GM12878 (cell line): ENCODE measurements around the gene TPI1. TPM values are rescaled to one million over a fixed set of nuclear protein-coding genes. Genes with fewer than 3 reads are reported as not detected.

ENCODE experiments used
- CBFB ChIP-seq: IDR thresholded peaks from 2 replicates; pipeline ENCODE4 v1.6.1; 2016; ENCODE audit warnings: antibody characterized with exemption, low read depth
- CEBPZ ChIP-seq: fragments of 150-350 bp; IDR thresholded peaks from 2 replicates; pipeline ENCODE4 v1.6.1; 2016; ENCODE audit warnings: low read depth, low read length
- CREB1 ChIP-seq: IDR thresholded peaks from 2 replicates; pipeline ENCODE4 v1.6.1; 2012; ENCODE audit warnings: low read depth, mild to moderate bottlenecking, inconsistent platforms
- IRF5 ChIP-seq: fragments of 450-650 bp; IDR thresholded peaks from 2 replicates; pipeline ENCODE4 v1.6.1; 2017; ENCODE audit warnings: borderline replicate concordance
- MAX ChIP-seq: IDR thresholded peaks from 2 replicates; pipeline ENCODE4 v1.6.1; 2012; ENCODE audit warnings: low read depth, low read length, improper control_type of control experiment
- NFIC ChIP-seq: IDR thresholded peaks from 2 replicates; pipeline ENCODE4 v1.6.1; 2012; ENCODE audit warnings: low read depth, mild to moderate bottlenecking, inconsistent platforms, low read length, moderate library complexity
- POLR2AphosphoS2 ChIP-seq: IDR thresholded peaks from 2 replicates; pipeline ENCODE4 v1.6.1; 2011; ENCODE audit warnings: low read depth, mild to moderate bottlenecking, low read length, improper control_type of control experiment, moderate library complexity
- RELA ChIP-seq: fragments of 450-650 bp; IDR thresholded peaks from 2 replicates; pipeline ENCODE4 v1.8.0; 2014; ENCODE audit warnings: borderline replicate concordance; ENCODE audit not compliant: partially characterized antibody
- SREBF2 ChIP-seq: IDR thresholded peaks from 2 replicates; pipeline ENCODE4 v1.6.1; 2012; ENCODE audit warnings: mild to moderate bottlenecking, low read length
- ZBED1 ChIP-seq: IDR thresholded peaks from 2 replicates; pipeline ENCODE4 v1.6.1; 2016; ENCODE audit warnings: borderline replicate concordance
- ZBTB40 ChIP-seq: fragments of 450-650 bp; IDR thresholded peaks from 2 replicates; pipeline ENCODE4 v1.6.1; 2016; ENCODE audit warnings: mild to moderate bottlenecking, moderate library complexity, borderline replicate concordance
- ZNF592 ChIP-seq: fragments of 450-650 bp; IDR thresholded peaks from 2 replicates; pipeline ENCODE4 v1.6.1; 2017; ENCODE audit warnings: mild to moderate bottlenecking, moderate library complexity
- polyA plus RNA-seq, 11 experiments: library from polyadenylated mRNA; depleted of rRNA in 4 of 11; unstranded in 6 of 11; stranded (reverse) in 5 of 11; fragments of >200 nt; fragmentation: Nextera tagmentation in 4 of 11; fragmentation: Illumina TruSeq in 1 of 11; extraction: Ambion mirVana in 4 of 11; extraction: Trizol in 1 of 11; gene quantifications; 1 replicate in 1 of 11; 2 replicates in 10 of 11; pipeline versions ENCODE4 v1.2.1 to v1.2.3, GENCODE V29; 2011 to 2016; ENCODE audit warnings: inconsistent platforms in 2 of 11, missing spikeins in 2 of 11, low read depth in 1 of 11
- total RNA-seq, 4 experiments: library from RNA; depleted of rRNA in 3 of 4; stranded (reverse); fragments of >200 nt in 3 of 4; fragmentation: Illumina TruSeq in 1 of 4; extraction: Trizol in 1 of 4; gene quantifications; 2 replicates each; pipeline versions ENCODE4 v1.2.1 to v1.2.3, GENCODE V29; 2013 to 2021

The TPI1 gene
- total and polyA plus RNA-seq, 10 of the 15 experiments (the other 5 are each of a cell fraction or from before 2014, with no cell fraction given), result 916 to 7,349 (median 1,677) TPM

GRCh38 chr12:6867413-6868210 is at the start of gene TPI1 (continued):
- TF ChIP-seq ZNF592 (no peak), ZBTB40 (no peak), ZBED1 (no peak), SREBF2 (no peak), IRF5 (no peak), MAX (no peak; the same call in 1 of the 2 replicates), RELA (no peak), CEBPZ (no peak), CBFB (peak; percentile 90), NFIC (no peak), CREB1 (peak; percentile 21; the same call in 1 of the 2 replicates), POLR2AphosphoS2 (peak; percentile 98)
